ENCODE measurements around the gene CPSF4L. TPM values are rescaled to one million over a fixed set of nuclear protein-coding genes. Genes with fewer than 3 reads are reported as not detected.

Gene CPSF4L
- total RNA-seq, 1 experiment from 2014 or later, result not detected

GRCh38 chr17:73271072-73271471 lies 9.4 kb upstream of the CPSF4L start (continued):
- no peak for TF ChIP-seq NR2C2 (CRISPR knock-in tag; IDR thresholded peaks at IDR 0.05)
- TF ChIP-seq TCF7 (CRISPR knock-in tag; IDR thresholded peaks at IDR 0.05; ENCODE audit: low read depth), result no peak
- TF ChIP-seq STAT6 (CRISPR knock-in tag; conservative IDR thresholded peaks at IDR 0.05; ENCODE audit: low read depth), result no peak
- TF ChIP-seq MYBL2 (CRISPR knock-in tag; IDR thresholded peaks at IDR 0.05), result no peak
- TF ChIP-seq NR1H2 (CRISPR knock-in tag; IDR thresholded peaks at IDR 0.05), result no peak
- no peak for TF ChIP-seq SMAD4 (CRISPR knock-in tag; IDR thresholded peaks at IDR 0.05)
- TF ChIP-seq OVOL2 (CRISPR knock-in tag; IDR thresholded peaks at IDR 0.05; ENCODE audit: borderline replicate concordance), result no peak

GRCh38 chr17:73269791-73270190 lies 8.1 kb upstream of the CPSF4L start:
- Mint-ChIP-seq H3K36me3 (no peaks in the 10 kb centered on the region), H3K27ac (no peak overlapping the region), H3K27me3 (ENCODE audit: low read depth) (no peaks in the 10 kb centered on the region; the same call in 1 of the 2 replicates), H3K4me3 (no peak overlapping the region), H3K4me1 (peaks cover 5% of the 10 kb centered on the region; the same call in 1 of the 2 replicates), H3K9me3 (0 out of 2 replicates have a peak, but pooled peaks cover 5% of the 10 kb centered on the region)
- ChIA-PET POLR2A (no interaction called here), CTCF (no interaction called here)
- ATAC-seq, result no peak
- TF ChIP-seq, protein P1, sequence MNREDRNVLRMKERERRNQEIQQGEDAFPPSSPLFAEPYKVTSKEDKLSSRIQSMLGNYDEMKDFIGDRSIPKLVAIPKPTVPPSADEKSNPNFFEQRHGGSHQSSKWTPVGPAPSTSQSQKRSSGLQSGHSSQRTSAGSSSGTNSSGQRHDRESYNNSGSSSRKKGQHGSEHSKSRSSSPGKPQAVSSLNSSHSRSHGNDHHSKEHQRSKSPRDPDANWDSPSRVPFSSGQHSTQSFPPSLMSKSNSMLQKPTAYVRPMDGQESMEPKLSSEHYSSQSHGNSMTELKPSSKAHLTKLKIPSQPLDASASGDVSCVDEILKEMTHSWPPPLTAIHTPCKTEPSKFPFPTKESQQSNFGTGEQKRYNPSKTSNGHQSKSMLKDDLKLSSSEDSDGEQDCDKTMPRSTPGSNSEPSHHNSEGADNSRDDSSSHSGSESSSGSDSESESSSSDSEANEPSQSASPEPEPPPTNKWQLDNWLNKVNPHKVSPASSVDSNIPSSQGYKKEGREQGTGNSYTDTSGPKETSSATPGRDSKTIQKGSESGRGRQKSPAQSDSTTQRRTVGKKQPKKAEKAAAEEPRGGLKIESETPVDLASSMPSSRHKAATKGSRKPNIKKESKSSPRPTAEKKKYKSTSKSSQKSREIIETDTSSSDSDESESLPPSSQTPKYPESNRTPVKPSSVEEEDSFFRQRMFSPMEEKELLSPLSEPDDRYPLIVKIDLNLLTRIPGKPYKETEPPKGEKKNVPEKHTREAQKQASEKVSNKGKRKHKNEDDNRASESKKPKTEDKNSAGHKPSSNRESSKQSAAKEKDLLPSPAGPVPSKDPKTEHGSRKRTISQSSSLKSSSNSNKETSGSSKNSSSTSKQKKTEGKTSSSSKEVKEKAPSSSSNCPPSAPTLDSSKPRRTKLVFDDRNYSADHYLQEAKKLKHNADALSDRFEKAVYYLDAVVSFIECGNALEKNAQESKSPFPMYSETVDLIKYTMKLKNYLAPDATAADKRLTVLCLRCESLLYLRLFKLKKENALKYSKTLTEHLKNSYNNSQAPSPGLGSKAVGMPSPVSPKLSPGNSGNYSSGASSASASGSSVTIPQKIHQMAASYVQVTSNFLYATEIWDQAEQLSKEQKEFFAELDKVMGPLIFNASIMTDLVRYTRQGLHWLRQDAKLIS (CRISPR knock-in tag; IDR thresholded peaks at IDR 0.05; ENCODE audit: borderline replicate concordance), result no peak
- TF ChIP-seq SP1 (CRISPR knock-in tag; conservative IDR thresholded peaks at IDR 0.05) (no peak), NR3C1 (CRISPR knock-in tag; conservative IDR thresholded peaks at IDR 0.05; ENCODE audit: low read depth) (no peak), CDX4 (CRISPR knock-in tag; IDR thresholded peaks at IDR 0.05; ENCODE audit: borderline replicate concordance) (no peak), HMGXB4 (CRISPR knock-in tag; IDR thresholded peaks at IDR 0.05) (no peak), GABPB1 (CRISPR knock-in tag; IDR thresholded peaks at IDR 0.05) (no peak), USF1 (CRISPR knock-in tag; IDR thresholded peaks at IDR 0.05) (no peak), KAT7 (CRISPR knock-in tag; IDR thresholded peaks at IDR 0.05; ENCODE audit: borderline replicate concordance) (no peak), ZNF232 (CRISPR knock-in tag; IDR thresholded peaks at IDR 0.05) (no peak), FOXP4 (CRISPR knock-in tag; IDR thresholded peaks at IDR 0.05) (no peak), RORB (CRISPR knock-in tag; IDR thresholded peaks at IDR 0.05) (no peak), IRF2 (CRISPR knock-in tag; IDR thresholded peaks at IDR 0.05; ENCODE audit: borderline replicate concordance, low read depth) (no peak)
- TF ChIP-seq, protein P2, sequence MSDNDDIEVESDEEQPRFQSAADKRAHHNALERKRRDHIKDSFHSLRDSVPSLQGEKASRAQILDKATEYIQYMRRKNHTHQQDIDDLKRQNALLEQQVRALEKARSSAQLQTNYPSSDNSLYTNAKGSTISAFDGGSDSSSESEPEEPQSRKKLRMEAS (CRISPR knock-in tag; IDR thresholded peaks at IDR 0.05), result no peak
- DNase-seq (ENCODE audit: low spot score), result no peak

Measured in WTC11 (cell line).